IPS-20b (cell line): ENCODE measurements around the gene HSPA1L.
"Not testable (repeated sequence)": the region's sequence is repeated elsewhere in the genome, so short reads cannot be mapped to it uniquely, and the experiment has no call there.

Source experiments
- H3K27ac ChIP-seq: one replicate; pipeline ENCODE4 v1.5.1; 2013; ENCODE audit warnings: low read length
- H3K27me3 ChIP-seq: 2 replicates; pipeline ENCODE4 v1.6.1; 2013; ENCODE audit warnings: mild to moderate bottlenecking, low read length, inconsistent platforms; ENCODE audit not compliant: insufficient read depth
- H3K36me3 ChIP-seq: 2 replicates; pipeline ENCODE4 v1.6.1; 2013; ENCODE audit warnings: low read depth, mild to moderate bottlenecking, inconsistent platforms, low read length, moderate library complexity; ENCODE audit not compliant: insufficient read depth
- H3K4me1 ChIP-seq: 2 replicates; pipeline ENCODE4 v1.6.1; 2013; ENCODE audit warnings: mild to moderate bottlenecking, control low read depth, inconsistent platforms, low read length, moderate library complexity; ENCODE audit not compliant: insufficient read depth
- H3K4me3 ChIP-seq: 2 replicates; pipeline ENCODE4 v1.5.1; 2013; ENCODE audit warnings: mild to moderate bottlenecking, low read length, inconsistent platforms
- H3K9ac ChIP-seq: 2 replicates; pipeline ENCODE4 v1.6.1; 2013; ENCODE audit warnings: low read depth, mild to moderate bottlenecking, inconsistent platforms, low read length, moderate library complexity
- H3K9me3 ChIP-seq: 2 replicates; pipeline ENCODE4 v1.6.1; 2013; ENCODE audit warnings: mild to moderate bottlenecking, low read depth, low read length, inconsistent platforms; ENCODE audit not compliant: insufficient read depth

Gene HSPA1L

GRCh38 chr6:31851980-31852718 lies 37.1 kb upstream of the HSPA1L start:
- not testable (repeated sequence) for H3K4me1 ChIP-seq, H3K27ac ChIP-seq, H3K4me3 ChIP-seq, H3K27me3 ChIP-seq, H3K9me3 ChIP-seq, H3K36me3 ChIP-seq, H3K9ac ChIP-seq

- H3K9ac ChIP-seq = no peak overlapping the region
- no peaks in the 10 kb centered on the region for H3K4me1 ChIP-seq
- no peaks in the 10 kb centered on the region for H3K36me3 ChIP-seq
- no peak overlapping the region for H3K4me3 ChIP-seq
- H3K9me3 ChIP-seq = peaks cover 3% of the 10 kb centered on the region; the same call in 1 of the 2 replicates
- no peak overlapping the region for H3K27ac ChIP-seq
- no peaks in the 10 kb centered on the region for H3K27me3 ChIP-seq
These were observed 36.4 kb upstream of the HSPA1L start for GRCh38 chr6:31851485-31851832.

- no peak overlapping the region for H3K4me3 ChIP-seq
- H3K4me1 ChIP-seq = no peaks in the 10 kb centered on the region
- peaks cover 3% of the 10 kb centered on the region; the same call in 1 of the 2 replicates for H3K9me3 ChIP-seq
- H3K27ac ChIP-seq = no peak overlapping the region
- H3K9ac ChIP-seq = no peak overlapping the region
- no peaks in the 10 kb centered on the region for H3K27me3 ChIP-seq
- no peaks in the 10 kb centered on the region for H3K36me3 ChIP-seq
These were observed 35.8 kb upstream of the HSPA1L start for GRCh38 chr6:31850765-31851484.

DNA sequence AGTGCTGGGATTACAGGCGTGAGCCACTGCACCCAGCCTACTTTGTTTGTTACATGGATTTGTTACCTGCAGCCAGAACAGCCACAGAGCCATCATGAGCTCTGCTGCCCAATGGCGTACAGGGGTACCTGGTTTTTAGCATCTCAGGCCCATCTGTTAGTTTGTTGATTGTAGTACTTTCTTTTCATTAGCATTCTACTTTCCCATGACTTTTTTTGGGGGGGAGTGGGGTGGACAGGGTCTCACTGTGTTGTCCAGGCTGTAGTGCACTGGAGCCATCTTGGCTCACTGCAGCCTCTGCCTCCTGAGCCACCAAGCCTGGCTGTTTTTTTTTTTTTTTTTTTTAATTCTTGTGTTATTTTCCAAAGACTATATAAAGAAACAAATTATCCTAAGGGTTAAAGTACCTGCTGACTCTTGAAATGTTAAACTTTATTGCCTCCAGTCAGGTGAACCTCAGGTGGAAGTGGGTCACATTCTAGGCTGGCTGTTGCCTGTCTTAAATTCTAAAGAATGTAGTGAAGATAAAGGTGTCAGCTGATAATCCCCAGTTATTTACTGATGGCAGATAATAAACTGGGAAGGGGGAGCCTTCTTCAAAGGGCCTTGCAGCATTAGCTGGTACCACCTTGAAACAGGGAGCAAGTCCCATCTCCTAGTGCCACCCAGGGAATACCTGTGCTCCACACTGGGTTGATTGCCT lies 32.3 kb upstream of the HSPA1L start:
- H3K9ac ChIP-seq = no peak overlapping the region
- H3K36me3 ChIP-seq = no peaks in the 10 kb centered on the region
- H3K27ac ChIP-seq = no peak overlapping the region
- no peaks in the 10 kb centered on the region for H3K27me3 ChIP-seq
- H3K4me1 ChIP-seq = no peaks in the 10 kb centered on the region
- no peak overlapping the region for H3K4me3 ChIP-seq
- H3K9me3 ChIP-seq = no peaks in the 10 kb centered on the region

GRCh38 chr6:31844507-31844906 lies 29.4 kb upstream of the HSPA1L start:
- Histone ChIP-seq H3K9ac (no peak overlapping the region), H3K36me3 (peaks cover 14% of the 10 kb centered on the region), H3K27me3 (no peaks in the 10 kb centered on the region), H3K9me3 (no peaks in the 10 kb centered on the region), H3K4me1 (no peaks in the 10 kb centered on the region), H3K4me3 (no peak overlapping the region), H3K27ac (no peak overlapping the region)

- Histone ChIP-seq H3K27me3 (no peaks in the 10 kb centered on the region), H3K4me1 (peaks cover 8% of the 10 kb centered on the region; the same call in 1 of the 2 replicates), H3K27ac (no peak overlapping the region), H3K9me3 (no peaks in the 10 kb centered on the region), H3K4me3 (no peak overlapping the region), H3K36me3 (peaks cover 39% of the 10 kb centered on the region), H3K9ac (no peak overlapping the region)
These were observed 27.0 kb upstream of the HSPA1L start for GRCh38 chr6:31842053-31842452.

- not testable (repeated sequence) for H3K27me3 ChIP-seq, H3K4me3 ChIP-seq, H3K4me1 ChIP-seq, H3K27ac ChIP-seq, H3K9me3 ChIP-seq, H3K9ac ChIP-seq
- peaks cover 53% of the 10 kb centered on the region for H3K36me3 ChIP-seq
These were observed 24.7 kb upstream of the HSPA1L start for GRCh38 chr6:31839779-31840126.

- H3K27ac ChIP-seq = no peak overlapping the region
- H3K4me1 ChIP-seq = peaks cover 8% of the 10 kb centered on the region; the same call in 1 of the 2 replicates
- peaks cover 53% of the 10 kb centered on the region for H3K36me3 ChIP-seq
- no peaks in the 10 kb centered on the region for H3K9me3 ChIP-seq
- H3K9ac ChIP-seq = no peak overlapping the region
- peak overlapping the region; percentile 91; the same call in 1 of the 2 replicates for H3K4me3 ChIP-seq
- no peaks in the 10 kb centered on the region for H3K27me3 ChIP-seq
These were observed 23.9 kb upstream of the HSPA1L start for GRCh38 chr6:31838968-31839367.

GRCh38 chr6:31838114-31838553 lies 23.1 kb upstream of the HSPA1L start:
- Histone ChIP-seq H3K4me3 (peak overlapping the region; percentile 91), H3K9ac (peak overlapping the region; percentile 99; the same call in 1 of the 2 replicates)

DNA sequence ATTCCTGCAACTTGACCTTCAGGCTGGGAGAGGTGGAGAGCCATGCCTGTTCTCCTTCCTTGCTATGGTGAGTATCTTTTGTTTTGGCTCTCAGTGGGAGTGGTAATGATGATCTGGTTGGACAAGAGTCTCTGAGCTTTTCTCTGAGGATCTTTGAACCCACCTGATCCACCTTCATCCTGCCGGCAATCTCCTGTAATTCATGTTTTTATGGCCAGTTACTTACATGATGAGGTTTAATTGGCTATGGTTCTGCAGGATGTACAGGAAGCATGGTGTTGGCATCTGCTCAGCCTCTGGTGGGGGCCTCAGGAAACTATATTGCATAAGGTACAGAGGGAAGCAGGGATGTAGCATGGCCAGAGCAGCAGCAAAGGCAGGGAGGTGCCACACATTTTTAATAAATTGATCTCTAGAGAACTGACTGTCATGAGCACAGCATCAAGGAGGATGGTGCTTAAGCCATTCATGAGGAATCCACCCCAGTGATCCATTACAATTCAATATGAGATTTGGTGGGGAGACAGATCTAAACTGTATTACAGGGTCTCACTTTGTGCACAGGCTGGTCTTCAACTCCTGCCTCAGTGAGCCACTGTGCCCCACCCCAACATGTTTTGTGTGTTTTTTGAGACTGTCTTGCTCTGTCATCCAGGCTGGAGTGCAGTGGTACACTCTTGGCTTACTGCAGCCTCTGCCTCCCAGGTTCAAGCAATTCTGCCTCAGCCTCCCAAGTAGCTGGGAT lies 22.5 kb upstream of the HSPA1L start:
- no peak overlapping the region for H3K27ac ChIP-seq
- H3K9ac ChIP-seq = peak overlapping the region; percentile 99; the same call in 1 of the 2 replicates
- peak overlapping the region; percentile 91 for H3K4me3 ChIP-seq
- peaks cover 53% of the 10 kb centered on the region for H3K36me3 ChIP-seq
- H3K27me3 ChIP-seq = no peaks in the 10 kb centered on the region
- no peaks in the 10 kb centered on the region for H3K9me3 ChIP-seq
- H3K4me1 ChIP-seq = peaks cover 8% of the 10 kb centered on the region; the same call in 1 of the 2 replicates

More at GRCh38 chr6:31838114-31838553, 23.1 kb upstream of the HSPA1L start:
- H3K27me3 ChIP-seq, H3K27ac ChIP-seq, H3K4me1 ChIP-seq, H3K9me3 ChIP-seq: not testable (repeated sequence)
- H3K36me3 ChIP-seq = peaks cover 53% of the 10 kb centered on the region
